Ectodermal cell (in vitro differentiated cells): ENCODE results near the gene AIRE.

Experiments
- H3K27ac ChIP-seq: 2 replicates; pipeline ENCODE4 v1.7.0; 2013; ENCODE audit warnings: mild to moderate bottlenecking, low read depth, low read length; ENCODE audit not compliant: insufficient read depth, poor library complexity, severe bottlenecking
- H3K27me3 ChIP-seq: 2 replicates; pipeline ENCODE4 v1.7.0; 2013; ENCODE audit warnings: mild to moderate bottlenecking, low read length; ENCODE audit not compliant: insufficient read depth, control insufficient read depth, poor library complexity, severe bottlenecking
- H3K36me3 ChIP-seq: one replicate; pipeline ENCODE4 v1.7.0; 2013; ENCODE audit warnings: low read length; ENCODE audit not compliant: control insufficient read depth, insufficient read depth
- H3K4me1 ChIP-seq: one replicate; pipeline ENCODE4 v1.7.0; 2013; ENCODE audit warnings: low read length; ENCODE audit not compliant: control insufficient read depth, insufficient read depth
- H3K4me3 ChIP-seq: 2 replicates; pipeline ENCODE4 v1.7.0; 2013; ENCODE audit warnings: low read depth, low read length, control low read depth; ENCODE audit not compliant: insufficient read depth
- H3K9me3 ChIP-seq: 2 replicates; pipeline ENCODE4 v1.7.0; 2013; ENCODE audit warnings: mild to moderate bottlenecking, low read length, moderate library complexity; ENCODE audit not compliant: control insufficient read depth
- WGBS, 2 experiments: methylation state at CpG; one replicate each; pipeline ENCODE4 v1.1.7; 2013; ENCODE audit warnings: missing lambda C conversion rate in 2 of 2; 5-methylcytosine and 5-hydroxymethylcytosine counted together

AIRE gene

GRCh38 chr21:44306936-44307704 is 21.4 kb downstream of the AIRE start:
- H3K36me3 ChIP-seq = peaks cover 12% of the 10 kb centered on the region
- no peak overlapping the region for H3K27ac ChIP-seq
- peaks cover 25% of the 10 kb centered on the region for H3K4me1 ChIP-seq
- WGBS, 2 experiments = 90 to 93% methylated on average over 21 of the region's 21 CpGs
- no peaks in the 10 kb centered on the region for H3K9me3 ChIP-seq
- H3K4me3 ChIP-seq = no peak overlapping the region
- no peaks in the 10 kb centered on the region for H3K27me3 ChIP-seq

- WGBS, 2 experiments = 93 to 96% methylated on average over 28 of the region's 28 CpGs
- Histone ChIP-seq H3K36me3 (peaks cover 23% of the 10 kb centered on the region), H3K9me3 (no peaks in the 10 kb centered on the region), H3K4me1 (peaks cover 8% of the 10 kb centered on the region), H3K27me3 (no peaks in the 10 kb centered on the region), H3K27ac (no peak overlapping the region), H3K4me3 (no peak overlapping the region)
Observed at GRCh38 chr21:44310628-44311507, 25.2 kb downstream of the AIRE start.

DNA sequence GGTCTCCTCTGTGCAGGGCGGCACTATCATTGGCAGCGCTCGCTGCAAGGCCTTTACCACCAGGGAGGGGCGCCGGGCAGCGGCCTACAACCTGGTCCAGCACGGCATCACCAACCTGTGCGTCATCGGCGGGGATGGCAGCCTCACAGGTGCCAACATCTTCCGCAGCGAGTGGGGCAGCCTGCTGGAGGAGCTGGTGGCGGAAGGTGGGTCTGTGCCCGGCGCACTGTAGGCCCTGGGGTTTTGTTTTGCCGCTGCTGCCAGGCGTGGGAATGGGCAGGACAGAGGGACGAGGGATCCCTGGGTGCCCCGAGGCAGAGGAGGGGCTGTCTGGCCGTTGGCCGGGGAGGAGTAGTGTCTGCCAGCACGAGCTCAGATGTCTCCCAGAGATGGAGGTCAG is 26.4 kb downstream of the AIRE start:
- H3K27me3 ChIP-seq = no peaks in the 10 kb centered on the region
- H3K36me3 ChIP-seq = peaks cover 23% of the 10 kb centered on the region
- 95% methylated on average over 22 of the region's 22 CpGs for WGBS, 2 experiments
- H3K9me3 ChIP-seq = no peaks in the 10 kb centered on the region
- no peak overlapping the region for H3K4me3 ChIP-seq
- H3K27ac ChIP-seq = no peak overlapping the region
- peaks cover 1% of the 10 kb centered on the region for H3K4me1 ChIP-seq

DNA sequence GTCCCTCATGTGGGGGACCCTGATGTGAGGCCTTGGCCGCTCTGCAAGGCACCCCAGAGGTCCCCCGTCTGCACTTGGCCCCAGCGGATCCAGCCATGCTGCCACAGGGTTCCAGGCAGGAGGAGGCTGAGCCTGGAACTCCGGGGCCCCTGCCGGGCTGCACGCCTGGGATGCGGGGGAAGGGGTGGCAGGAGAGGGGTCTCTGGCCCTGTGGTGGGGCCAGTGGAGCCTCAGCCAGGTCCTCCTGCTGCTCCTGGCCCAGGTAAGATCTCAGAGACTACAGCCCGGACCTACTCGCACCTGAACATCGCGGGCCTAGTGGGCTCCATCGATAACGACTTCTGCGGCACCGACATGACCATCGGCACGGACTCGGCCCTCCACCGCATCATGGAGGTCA is 27.0 kb downstream of the AIRE start:
- 95 to 96% methylated on average over 19 of the region's 19 CpGs for WGBS, 2 experiments
- H3K4me3 ChIP-seq = no peak overlapping the region
- H3K27me3 ChIP-seq = no peaks in the 10 kb centered on the region
- H3K27ac ChIP-seq = no peak overlapping the region
- peaks cover 23% of the 10 kb centered on the region for H3K36me3 ChIP-seq
- no peaks in the 10 kb centered on the region for H3K4me1 ChIP-seq
- no peaks in the 10 kb centered on the region for H3K9me3 ChIP-seq

GRCh38 chr21:44313451-44313850 is 27.8 kb downstream of the AIRE start:
- Histone ChIP-seq H3K9me3 (no peaks in the 10 kb centered on the region), H3K36me3 (peaks cover 23% of the 10 kb centered on the region), H3K4me1 (no peaks in the 10 kb centered on the region), H3K27me3 (no peaks in the 10 kb centered on the region), H3K27ac (no peak overlapping the region), H3K4me3 (no peak overlapping the region)
- WGBS, 2 experiments = 95% methylated on average over 13 of the region's 13 CpGs

DNA sequence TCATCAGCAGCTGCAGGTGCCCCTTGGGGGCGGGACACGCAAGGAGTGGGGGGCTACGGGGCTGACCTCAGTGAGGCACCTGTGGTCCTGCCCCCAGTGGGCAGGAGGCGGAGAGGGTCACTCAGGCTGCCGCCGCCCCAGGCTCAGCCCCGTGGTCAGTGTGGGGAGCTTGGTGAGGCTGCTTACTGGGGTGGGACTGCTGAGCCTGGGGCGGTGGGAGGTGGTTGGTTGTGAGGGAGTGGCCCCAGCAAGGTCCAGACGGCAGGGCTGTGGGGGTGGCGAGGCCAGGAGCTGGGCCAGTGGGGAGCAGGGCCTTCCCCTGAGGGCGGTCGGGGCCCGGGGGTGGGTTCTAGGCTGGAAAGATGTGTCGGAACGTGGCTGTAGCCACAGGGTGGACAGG is 28.5 kb downstream of the AIRE start:
- Histone ChIP-seq H3K27ac (no peak overlapping the region), H3K27me3 (no peaks in the 10 kb centered on the region), H3K36me3 (peaks cover 23% of the 10 kb centered on the region), H3K4me3 (no peak overlapping the region), H3K4me1 (no peaks in the 10 kb centered on the region), H3K9me3 (no peaks in the 10 kb centered on the region)
- WGBS, 2 experiments = 93% methylated on average over 15 of the region's 15 CpGs

- no peak overlapping the region for H3K4me3 ChIP-seq
- peaks cover 23% of the 10 kb centered on the region for H3K36me3 ChIP-seq
- no peak overlapping the region for H3K27ac ChIP-seq
- no peaks in the 10 kb centered on the region for H3K4me1 ChIP-seq
- no peaks in the 10 kb centered on the region for H3K27me3 ChIP-seq
- WGBS, 2 experiments = 90% methylated on average over 11 of the region's 11 CpGs
- H3K9me3 ChIP-seq = no peaks in the 10 kb centered on the region
Observed at GRCh38 chr21:44314561-44314960, 28.9 kb downstream of the AIRE start.

DNA sequence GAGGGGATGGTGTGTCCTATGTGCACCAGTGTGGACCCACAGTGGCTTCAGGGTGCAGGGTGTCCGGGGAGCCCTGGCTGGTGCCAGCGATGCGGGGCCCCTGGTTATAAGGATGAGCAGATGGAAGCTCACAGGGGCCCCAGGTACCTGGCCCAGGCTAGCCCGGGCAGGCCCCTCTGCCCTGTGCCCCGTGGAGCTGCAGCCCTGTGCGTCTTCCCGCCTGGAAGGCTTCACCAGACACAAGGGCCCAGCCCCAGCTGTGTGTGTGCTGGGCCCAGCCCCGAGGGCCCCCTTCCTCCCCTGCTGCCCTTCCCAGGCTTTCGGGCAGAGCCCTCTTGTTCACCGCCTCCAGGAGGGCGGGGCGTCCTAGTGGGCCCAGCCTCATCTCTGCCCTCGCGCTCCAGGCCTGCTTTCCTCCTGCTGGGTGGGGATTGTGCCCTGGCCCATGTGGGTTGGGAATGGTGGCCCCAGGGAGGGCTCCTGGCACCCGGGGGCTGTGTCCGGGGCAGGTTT is 30.1 kb downstream of the AIRE start:
- no peak overlapping the region for H3K27ac ChIP-seq
- no peaks in the 10 kb centered on the region for H3K9me3 ChIP-seq
- WGBS, 2 experiments = 89 to 93% methylated on average over 16 of the region's 16 CpGs
- H3K36me3 ChIP-seq = peaks cover 23% of the 10 kb centered on the region
- H3K4me3 ChIP-seq = no peak overlapping the region
- H3K27me3 ChIP-seq = no peaks in the 10 kb centered on the region
- no peaks in the 10 kb centered on the region for H3K4me1 ChIP-seq

DNA sequence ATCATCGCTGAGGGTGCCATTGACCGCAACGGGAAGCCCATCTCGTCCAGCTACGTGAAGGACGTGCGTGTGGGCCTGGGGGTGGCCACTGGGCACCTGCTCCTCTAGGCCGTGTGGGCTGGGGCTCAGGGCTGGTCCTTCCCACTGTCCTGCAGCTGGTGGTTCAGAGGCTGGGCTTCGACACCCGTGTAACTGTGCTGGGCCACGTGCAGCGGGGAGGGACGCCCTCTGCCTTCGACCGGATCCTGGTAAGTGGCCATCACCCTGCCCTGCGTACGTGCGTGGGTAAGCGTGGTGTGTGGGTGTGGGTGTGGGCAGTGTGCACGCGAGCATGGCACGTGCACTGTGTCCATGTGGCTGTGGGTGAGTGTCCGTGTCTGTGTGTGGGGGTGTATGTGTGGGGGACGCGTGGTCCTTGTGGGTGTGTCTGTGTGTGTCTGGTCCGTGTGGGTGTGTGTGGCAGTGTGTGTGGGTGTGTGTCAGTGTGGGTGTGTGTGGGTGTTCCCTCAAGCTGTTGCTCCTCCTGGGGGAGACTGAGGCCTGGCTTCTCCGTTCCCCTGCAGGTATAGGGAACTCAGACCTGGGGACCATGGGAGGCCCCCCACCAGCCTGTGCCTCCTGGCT is 30.7 kb downstream of the AIRE start:
- Histone ChIP-seq H3K27me3 (no peaks in the 10 kb centered on the region), H3K36me3 (peaks cover 18% of the 10 kb centered on the region), H3K9me3 (no peaks in the 10 kb centered on the region), H3K4me3 (no peak overlapping the region), H3K4me1 (no peaks in the 10 kb centered on the region), H3K27ac (no peak overlapping the region)
- WGBS, 2 experiments = 96% methylated on average over 27 of the region's 27 CpGs
